OCI-LY1 (cell line): ENCODE data around the gene SPATS2L.

Source experiments
- H2AFZ ChIP-seq: fragments of 200-600 bp; sonication (generic), shearing (Covaris generic); 2 replicates; pipeline ENCODE4 v1.6.0; 2014; ENCODE audit warnings: antibody characterized with exemption, mild to moderate bottlenecking, low read length
- H3F3A ChIP-seq: fragments of 200-600 bp; sonication (generic), shearing (Covaris generic); 2 replicates; pipeline ENCODE4 v1.6.0; 2014; ENCODE audit warnings: mild to moderate bottlenecking, antibody characterized with exemption, low read length, moderate library complexity; ENCODE audit not compliant: insufficient read depth
- H3K27ac ChIP-seq: fragments of 200-600 bp; sonication (generic); 2 replicates; pipeline ENCODE4 v1.5.1; 2014; ENCODE audit warnings: low read length, mixed run types, mild to moderate bottlenecking, low read depth; ENCODE audit not compliant: poor library complexity, severe bottlenecking
- H3K27me3 ChIP-seq: fragments of 200-600 bp; sonication (generic); 2 replicates; pipeline ENCODE4 v1.6.0; 2014; ENCODE audit warnings: antibody characterized with exemption, mild to moderate bottlenecking, low read length, moderate library complexity; ENCODE audit not compliant: insufficient read depth
- H3K36me3 ChIP-seq: fragments of 200-600 bp; sonication (generic); 2 replicates; pipeline ENCODE4 v1.6.1; 2014; ENCODE audit warnings: mild to moderate bottlenecking, antibody characterized with exemption, low read length, moderate library complexity, mixed read lengths; ENCODE audit not compliant: insufficient read depth
- H3K4me1 ChIP-seq: fragments of 200-600 bp; sonication (generic); 2 replicates; pipeline ENCODE4 v1.5.1; 2014; ENCODE audit warnings: mild to moderate bottlenecking, low read length, moderate library complexity; ENCODE audit not compliant: insufficient read depth, severe bottlenecking
- H3K4me2 ChIP-seq: fragments of 200-600 bp; sonication (generic), shearing (Covaris generic); 2 replicates; pipeline ENCODE4 v1.6.1; 2014; ENCODE audit warnings: low read length
- H3K4me3 ChIP-seq: fragments of 200-600 bp; sonication (generic); 2 replicates; pipeline ENCODE4 v1.5.1; 2014; ENCODE audit warnings: low read length, low read depth, mild to moderate bottlenecking, mixed read lengths; ENCODE audit not compliant: poor library complexity, severe bottlenecking
- H3K79me2 ChIP-seq: fragments of 200-600 bp; shearing (Covaris generic); 2 replicates; pipeline ENCODE4 v1.6.1; 2016; ENCODE audit warnings: mixed run types, low read length, mixed read lengths; ENCODE audit not compliant: insufficient read depth
- H3K9ac ChIP-seq: fragments of 200-600 bp; sonication (generic), shearing (Covaris generic); 2 replicates; pipeline ENCODE4 v1.6.1; 2014; ENCODE audit warnings: mild to moderate bottlenecking, low read length, mixed read lengths
- H3K9me2 ChIP-seq: fragments of 200-600 bp; sonication (generic), shearing (Covaris generic); 2 replicates; pipeline ENCODE4 v1.6.1; 2014; ENCODE audit warnings: low read depth, mild to moderate bottlenecking, low read length, mixed read lengths
- H3K9me3 ChIP-seq: fragments of 200-600 bp; shearing (Covaris generic); 2 replicates; pipeline ENCODE4 v1.6.1; 2014; ENCODE audit warnings: low read length, mixed read lengths
- H4K20me1 ChIP-seq: fragments of 200-600 bp; sonication (generic), shearing (Covaris generic); 2 replicates; pipeline ENCODE4 v1.6.0; 2016; ENCODE audit warnings: mild to moderate bottlenecking, low read length; ENCODE audit not compliant: insufficient read depth
- CTCF ChIP-seq: fragments of 200-600 bp; sonication (generic), shearing (Covaris generic); IDR thresholded peaks from 2 replicates; pipeline ENCODE4 v1.5.1; 2017; ENCODE audit warnings: mild to moderate bottlenecking, antibody characterized with exemption, low read length, moderate library complexity, mixed read lengths
- EZH2 ChIP-seq: fragments of 200-600 bp; sonication (generic), shearing (Covaris generic); IDR thresholded peaks from 2 replicates; pipeline ENCODE4 v1.8.0; 2017; ENCODE audit warnings: borderline replicate concordance, mixed run types, mild to moderate bottlenecking, antibody characterized with exemption, low read length, moderate library complexity, mixed read lengths

Gene SPATS2L

GRCh38 chr2:200394045-200394444, 87.6 kb downstream of the SPATS2L start:
- Histone ChIP-seq H3K36me3 (no peaks in the 10 kb centered on the region), H3K27ac (no peak overlapping the region), H3K79me2 (no peaks in the 10 kb centered on the region), H3K9me2 (no peaks in the 10 kb centered on the region), H3F3A (no peaks in the 10 kb centered on the region), H3K4me2 (no peak overlapping the region), H3K9me3 (no peaks in the 10 kb centered on the region), H3K4me1 (no peaks in the 10 kb centered on the region), H3K9ac (no peak overlapping the region), H3K27me3 (no peaks in the 10 kb centered on the region), H2AFZ (no peak overlapping the region), H4K20me1 (no peaks in the 10 kb centered on the region), H3K4me3 (no peak overlapping the region)
- TF ChIP-seq CTCF (no peak), EZH2 (no peak)

- no peak for TF ChIP-seq CTCF
- TF ChIP-seq EZH2, result no peak
- Histone ChIP-seq H2AFZ (no peak overlapping the region), H4K20me1 (no peaks in the 10 kb centered on the region), H3K4me3 (no peak overlapping the region), H3K79me2 (no peaks in the 10 kb centered on the region), H3K9me3 (no peaks in the 10 kb centered on the region), H3F3A (no peaks in the 10 kb centered on the region), H3K4me1 (no peaks in the 10 kb centered on the region), H3K9ac (no peak overlapping the region), H3K4me2 (no peak overlapping the region), H3K27me3 (no peaks in the 10 kb centered on the region), H3K27ac (no peak overlapping the region), H3K36me3 (no peaks in the 10 kb centered on the region), H3K9me2 (no peaks in the 10 kb centered on the region)
These were observed 90.3 kb downstream of the SPATS2L start for GRCh38 chr2:200396781-200397242.

- no peak for TF ChIP-seq EZH2
- TF ChIP-seq CTCF, result no peak
- no peak overlapping the region for H2AFZ ChIP-seq
- no peak overlapping the region for H3K27ac ChIP-seq
- no peaks in the 10 kb centered on the region for H3K9me2 ChIP-seq
- H3K9me3 ChIP-seq, result no peaks in the 10 kb centered on the region
- no peaks in the 10 kb centered on the region for H3K79me2 ChIP-seq
- H3K36me3 ChIP-seq, result no peaks in the 10 kb centered on the region
- no peak overlapping the region for H3K4me3 ChIP-seq
- H3K4me1 ChIP-seq, result no peaks in the 10 kb centered on the region
- no peaks in the 10 kb centered on the region for H4K20me1 ChIP-seq
- H3K4me2 ChIP-seq, result no peak overlapping the region
- no peak overlapping the region for H3K9ac ChIP-seq
- no peaks in the 10 kb centered on the region for H3F3A ChIP-seq
- no peaks in the 10 kb centered on the region for H3K27me3 ChIP-seq
These were observed 91.3 kb downstream of the SPATS2L start for GRCh38 chr2:200397785-200398184.
